HepG2 (cell line): ENCODE results near the gene RAPGEF6. TPM values are rescaled to one million over a fixed set of nuclear protein-coding genes. Genes with fewer than 3 reads are reported as not detected.

Source experiments
- ATAC-seq: fragments of 200-7000 bp; cut with Tn5 transposase; 3 replicates; pipeline ENCODE4 v1.9.1; 2020; ENCODE audit warnings: mild to moderate bottlenecking, moderate library complexity
- BruUV-seq: library from RNA; stranded (reverse); fragments of 400-500 nt; replicated peaks from 2 replicates; lab custom pipeline; 2021; lab: Mats Ljungman, UMichigan
- CTCF ChIA-PET: fragments of 300-600 bp; formaldehyde crosslinking; extraction: SDS; loops from one replicate; lab custom pipeline; 2021; ENCODE audit warnings: low total read pairs, inconsistent platforms, low intra/inter-chr PET ratio; lab: Yijun Ruan, JAX
- POLR2A ChIA-PET: fragments of 350-600 bp; sonication (Branson Sonifier 250); formaldehyde crosslinking; loops from one replicate; lab custom pipeline; 2020; ENCODE audit warnings: antibody characterized with exemption, inconsistent platforms; lab: Yijun Ruan, JAX
- DNase-seq: peaks from one replicate; pipeline ENCODE4 v3.0.0-alpha.2; 2015; ENCODE audit warnings: low spot score
- FAIRE-seq: peaks from 3 replicates; lab custom pipeline; 2011; peaks lifted over from hg19 to GRCh38; lab: Jason Lieb, UNC
- H2AFZ ChIP-seq: one replicate; pipeline ENCODE4 v1.6.1; 2011; ENCODE audit warnings: low read length, inconsistent platforms
- H3K27ac ChIP-seq: fragments of 300-600 bp; 3 replicates; pipeline ENCODE4 v1.8.0; 2011; ENCODE audit warnings: mixed run types, mild to moderate bottlenecking, mixed read lengths, low read length, inconsistent platforms; ENCODE audit not compliant: insufficient read depth; ENCODE audit errors: extremely low read length
- H3K27me3 ChIP-seq, 2 experiments: fragments of 200-600 bp in 1 of 2; 2 replicates in 1 of 2; 3 replicates in 1 of 2; pipeline versions ENCODE4 v1.6.0 to v1.8.0; 2011; ENCODE audit warnings: low read length in 2 of 2, mild to moderate bottlenecking in 2 of 2, moderate library complexity in 2 of 2, inconsistent platforms in 1 of 2; ENCODE audit not compliant: insufficient read depth in 2 of 2, control insufficient read depth in 1 of 2
- H3K36me3 ChIP-seq, 2 experiments: fragments of 200-600 bp in 1 of 2; replicated peaks in 1 of 2; 2 replicates in 1 of 2; 3 replicates in 1 of 2; pipeline versions ENCODE4 v1.5.1 to v1.8.0; 2011; ENCODE audit warnings: low read length in 2 of 2, inconsistent platforms in 1 of 2; ENCODE audit not compliant: insufficient read depth in 2 of 2, control insufficient read depth in 1 of 2
- H3K4me1 ChIP-seq: 2 replicates; pipeline ENCODE4 v1.5.1; 2012; ENCODE audit warnings: low read length, inconsistent platforms; ENCODE audit not compliant: insufficient read depth
- H3K4me2 ChIP-seq: 2 replicates; pipeline ENCODE4 v1.6.0; 2011; ENCODE audit warnings: low read depth, low read length, inconsistent platforms
- H3K4me3 ChIP-seq, 3 experiments: fragments of 200-600 bp in 1 of 3; sonication (generic), shearing (Covaris generic) in 1 of 3; replicated peaks in 1 of 3; 2 replicates each; pipeline ENCODE4 v1.5.1; 2011 to 2016; ENCODE audit warnings: low read length in 3 of 3, inconsistent platforms in 2 of 3, low read depth in 2 of 3, mild to moderate bottlenecking in 2 of 3, control low read depth in 1 of 3, mixed read lengths in 1 of 3; ENCODE audit not compliant: insufficient read depth in 1 of 3
- H3K79me2 ChIP-seq: one replicate; pipeline ENCODE4 v1.6.1; 2011; ENCODE audit warnings: low read length, inconsistent platforms; ENCODE audit not compliant: insufficient read depth
- H3K9ac ChIP-seq: 2 replicates; pipeline ENCODE4 v1.6.0; 2011; ENCODE audit warnings: mild to moderate bottlenecking, low read depth, low read length, inconsistent platforms; ENCODE audit not compliant: insufficient read depth
- H3K9me3 ChIP-seq: 2 replicates; pipeline ENCODE4 v1.5.1; 2012; ENCODE audit warnings: mild to moderate bottlenecking, low read length
- H4K20me1 ChIP-seq: 2 replicates; pipeline ENCODE4 v1.6.0; 2011; ENCODE audit warnings: inconsistent platforms, mild to moderate bottlenecking, low read length, moderate library complexity; ENCODE audit not compliant: insufficient read depth
- ADNP ChIP-seq: sonication (generic); formaldehyde crosslinking; IDR thresholded peaks from 2 replicates; pipeline ENCODE4 v1.4.0; 2020; ENCODE audit warnings: missing genetic modification reagents
- CBX5 ChIP-seq: sonication (generic); formaldehyde crosslinking; IDR thresholded peaks from 2 replicates; pipeline ENCODE4 v1.4.0; 2020; ENCODE audit warnings: missing genetic modification reagents, borderline replicate concordance
- ELK4 ChIP-seq: sonication (generic); formaldehyde crosslinking; IDR thresholded peaks from 2 replicates; pipeline ENCODE4 v1.9.0; 2021; ENCODE audit warnings: missing genetic modification reagents, borderline replicate concordance
- GLI4 ChIP-seq: sonication (generic); formaldehyde crosslinking; IDR thresholded peaks from 2 replicates; pipeline ENCODE4 v1.5.1; 2020; ENCODE audit warnings: missing genetic modification reagents, mild to moderate bottlenecking, moderate library complexity, borderline replicate concordance
- GMEB1 ChIP-seq: sonication (generic); formaldehyde crosslinking; IDR thresholded peaks from 2 replicates; pipeline ENCODE4 v1.5.1; 2020; ENCODE audit warnings: missing genetic modification reagents, mild to moderate bottlenecking, borderline replicate concordance
- HOXA5 ChIP-seq: sonication (generic); formaldehyde crosslinking; IDR thresholded peaks from 2 replicates; pipeline ENCODE4 v1.4.0; 2020; ENCODE audit warnings: missing genetic modification reagents
- KMT2A ChIP-seq: sonication (generic); formaldehyde crosslinking; IDR thresholded peaks from 2 replicates; pipeline ENCODE4 v1.4.0; 2020; ENCODE audit warnings: missing genetic modification reagents
- MBD4 ChIP-seq: IDR thresholded peaks from 2 replicates; pipeline ENCODE4 v1.6.1; 2012; ENCODE audit warnings: low read length, inconsistent platforms, borderline replicate concordance
- PHF21A ChIP-seq: sonication (generic); formaldehyde crosslinking; IDR thresholded peaks from 2 replicates; pipeline ENCODE4 v1.5.0; 2020; ENCODE audit warnings: mild to moderate bottlenecking, missing genetic modification reagents
- SNAPC2 ChIP-seq: sonication (generic); formaldehyde crosslinking; IDR thresholded peaks from 2 replicates; pipeline ENCODE4 v1.8.1; 2022; ENCODE audit warnings: mild to moderate bottlenecking, missing genetic modification reagents
- THYN1 ChIP-seq: sonication (generic); formaldehyde crosslinking; IDR thresholded peaks from 2 replicates; pipeline ENCODE4 v1.8.1; 2023; ENCODE audit warnings: low read depth, mild to moderate bottlenecking, moderate library complexity, missing genetic modification reagents, borderline replicate concordance
- WIZ ChIP-seq: sonication (generic); formaldehyde crosslinking; IDR thresholded peaks from 2 replicates; pipeline ENCODE4 v1.5.1; 2020; ENCODE audit warnings: mild to moderate bottlenecking, missing genetic modification reagents
- XRCC5 ChIP-seq: fragments of 200-400 bp; formaldehyde crosslinking; optimal IDR thresholded peaks from 2 replicates; pipeline ENCODE3; 2017; ENCODE audit warnings: mild to moderate bottlenecking, low read length
- ZNF441 ChIP-seq: sonication (generic); formaldehyde crosslinking; IDR thresholded peaks from 2 replicates; pipeline ENCODE4 v1.7.0; 2021; ENCODE audit warnings: missing genetic modification reagents, borderline replicate concordance
- ZUFSP ChIP-seq: sonication (generic); formaldehyde crosslinking; IDR thresholded peaks from 2 replicates; pipeline ENCODE4 v1.9.0; 2021; ENCODE audit warnings: missing genetic modification reagents, mild to moderate bottlenecking, borderline replicate concordance
- WGBS: methylation state at CpG from one replicate; pipeline ENCODE4 v1.1.6; 2017; ENCODE audit warnings: low lambda C conversion rate; 5-methylcytosine and 5-hydroxymethylcytosine counted together
- in situ Hi-C: cut with HindIII; loops from 2 replicates; pipeline ENCODE4 v1.10.0; 2017; ENCODE audit warnings: low pct_unique_long_range_greater_than_20kb; ENCODE audit not compliant: extremely low pct_ligation_motif_present
- intact Hi-C: fragments of 100-400 bp; cut with micrococcal nuclease; formaldehyde crosslinking; loops from one replicate; pipeline ENCODE4 v1.10.0; 2022; ENCODE audit not compliant: unreplicated experiment
- polyA plus RNA-seq, 8 experiments: library from polyadenylated mRNA; depleted of rRNA in 3 of 8; stranded (reverse) in 7 of 8; unstranded in 1 of 8; fragments of >200 nt; fragmentation: Illumina TruSeq in 4 of 8; extraction: Trizol in 4 of 8; gene quantifications; 2 replicates each; pipeline versions ENCODE4 v1.2.1 to v1.2.3, GENCODE V29; 2011 to 2016; ENCODE audit warnings: low read depth in 4 of 8, missing spikeins in 1 of 8, mixed read lengths in 1 of 8; ENCODE audit not compliant: insufficient read depth in 1 of 8
- total RNA-seq, 5 experiments: library from RNA; depleted of rRNA; stranded (reverse); fragments of >200 nt; fragmentation: Illumina TruSeq; extraction: Trizol; gene quantifications; 2 replicates each; pipeline ENCODE4 v1.2.3, GENCODE V29; 2016; ENCODE audit warnings: low read depth in 1 of 5

RAPGEF6 gene
- total and polyA plus RNA-seq, 2 of the 13 experiments (the other 11 are each of a cell fraction or from before 2014, with no cell fraction given): 7.7 to 24.6 TPM

DNA sequence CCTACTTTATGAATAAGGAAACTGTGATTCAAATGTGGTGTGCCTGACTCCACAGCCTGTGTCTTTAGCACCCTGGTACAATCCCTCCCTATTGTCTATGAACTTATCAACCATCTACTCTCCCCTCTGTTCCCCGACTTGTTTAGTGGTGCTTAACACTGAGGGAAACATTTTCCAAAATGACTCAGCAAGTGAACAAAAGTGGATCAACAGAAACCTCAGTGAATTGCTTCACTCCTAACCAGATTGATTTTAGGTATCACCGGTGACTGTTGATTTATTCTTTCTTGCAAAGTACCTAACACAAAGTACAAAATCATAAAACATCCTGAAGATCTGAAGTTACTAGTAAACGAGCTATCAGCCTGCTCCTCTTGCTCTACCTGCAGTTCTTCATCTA is 42.1 kb upstream of the RAPGEF6 start:
- no peak for DNase-seq
- no TSS peak for BruUV-seq
- Histone ChIP-seq H3K27me3 (no peaks in the 10 kb centered on the region), H3K27ac (no peak overlapping the region), H3K4me1 (0 out of 2 replicates have a peak, but pooled peaks cover 4% of the 10 kb centered on the region), H3K4me3 (no peak overlapping the region), H3K79me2 (peaks cover 2% of the 10 kb centered on the region), H3K36me3 (peaks cover 11 to 61% of the 10 kb centered on the region in 2 experiments), H4K20me1 (no peaks in the 10 kb centered on the region), H3K9ac (no peak overlapping the region), H3K9me3 (no peaks in the 10 kb centered on the region), H3K4me2 (no peak overlapping the region), H2AFZ (no peak overlapping the region)
- 95% methylated on average over 3 of the region's 3 CpGs for WGBS
- ChIA-PET CTCF (no interaction called here), POLR2A (no interaction called here)
- ATAC-seq: no peak
- in situ Hi-C loops (no loop called here), intact Hi-C loops (no loop called here)
- TF ChIP-seq THYN1 (CRISPR knock-in tag): no peak
- TF ChIP-seq HOXA5 (CRISPR knock-in tag): no peak
- TF ChIP-seq MBD4: no peak
- TF ChIP-seq GLI4: no peak
- no peak for TF ChIP-seq SNAPC2
- no peak for TF ChIP-seq ELK4 (CRISPR knock-in tag)
- FAIRE-seq: no peak

GRCh38 chr5:131672776-131673175 is 37.7 kb upstream of the RAPGEF6 start:
- Histone ChIP-seq H3K4me1 (0 out of 2 replicates have a peak, but pooled peaks cover 6% of the 10 kb centered on the region), H3K9me3 (no peaks in the 10 kb centered on the region), H2AFZ (no peak overlapping the region), H3K4me2 (no peak overlapping the region), H3K27me3 (no peaks in the 10 kb centered on the region), H3K36me3 (peaks cover 21 to 72% of the 10 kb centered on the region in 2 experiments), H3K79me2 (no peaks in the 10 kb centered on the region), H4K20me1 (no peaks in the 10 kb centered on the region), H3K27ac (no peak overlapping the region), H3K4me3 (no peak overlapping the region), H3K9ac (no peak overlapping the region)
- no peak for FAIRE-seq
- BruUV-seq: no TSS peak
- ChIA-PET CTCF (no interaction called here), POLR2A (no interaction called here)
- 82% methylated on average over 6 of the region's 6 CpGs for WGBS
- in situ Hi-C loops: no loop called here
- DNase-seq: no peak
- intact Hi-C loops: no loop called here
- ATAC-seq: no peak
- TF ChIP-seq KMT2A (CRISPR knock-in tag) (no peak), XRCC5 (no peak), GMEB1 (no peak), ZUFSP (no peak), CBX5 (CRISPR knock-in tag) (no peak), ZNF441 (CRISPR knock-in tag) (no peak), PHF21A (CRISPR knock-in tag) (no peak), ADNP (CRISPR knock-in tag) (no peak), WIZ (no peak)
